COLO829 (cell line): ENCODE results near the gene RBP4.
"Not testable (repeated sequence)": the region's sequence is repeated elsewhere in the genome, so short reads cannot be mapped to it uniquely, and the experiment has no call there.

Experiments used
- DNase-seq: peaks from one replicate; pipeline ENCODE4 v3.0.0; 2012; ENCODE audit warnings: low spot score

The RBP4 gene

DNA sequence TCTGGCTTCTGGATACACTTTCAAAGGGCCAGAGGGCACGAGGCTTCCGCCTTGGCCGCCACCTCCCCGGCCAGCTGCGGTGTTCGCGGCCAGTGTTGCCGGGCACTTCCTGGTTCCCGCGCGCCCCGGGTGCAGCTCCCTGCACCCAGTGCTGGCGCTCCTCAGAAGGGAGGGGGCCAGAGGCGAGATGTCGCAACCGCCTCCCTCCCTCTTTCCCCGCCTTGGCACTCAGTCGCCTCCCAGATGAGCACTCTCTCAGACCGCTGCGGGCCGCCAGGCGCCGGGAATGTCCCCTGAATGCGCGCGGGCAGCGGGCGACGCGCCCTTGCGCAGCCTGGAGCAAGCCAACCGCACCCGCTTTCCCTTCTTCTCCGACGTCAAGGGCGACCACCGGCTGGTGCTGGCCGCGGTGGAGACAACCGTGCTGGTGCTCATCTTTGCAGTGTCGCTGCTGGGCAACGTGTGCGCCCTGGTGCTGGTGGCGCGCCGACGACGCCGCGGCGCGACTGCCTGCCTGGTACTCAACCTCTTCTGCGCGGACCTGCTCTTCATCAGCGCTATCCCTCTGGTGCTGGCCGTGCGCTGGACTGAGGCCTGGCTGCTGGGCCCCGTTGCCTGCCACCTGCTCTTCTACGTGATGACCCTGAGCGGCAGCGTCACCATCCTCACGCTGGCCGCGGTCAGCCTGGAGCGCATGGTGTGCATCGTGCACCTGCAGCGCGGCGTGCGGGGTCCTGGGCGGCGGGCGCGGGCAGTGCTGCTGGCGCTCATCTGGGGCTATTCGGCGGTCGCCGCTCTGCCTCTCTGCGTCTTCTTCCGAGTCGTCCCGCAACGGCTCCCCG, 34.4 kb downstream of the RBP4 start, which contains the start of gene FFAR4:
Gene FFAR4, plus strand, starts transcription at position 231 of the 842 bp plus-strand sequence. Its CDS starts 56 bp downstream, at position 287.
- DNase-seq: no peak

GRCh38 chr10:93565446-93565845, 35.6 kb downstream of the RBP4 start:
- no peak for DNase-seq

DNA sequence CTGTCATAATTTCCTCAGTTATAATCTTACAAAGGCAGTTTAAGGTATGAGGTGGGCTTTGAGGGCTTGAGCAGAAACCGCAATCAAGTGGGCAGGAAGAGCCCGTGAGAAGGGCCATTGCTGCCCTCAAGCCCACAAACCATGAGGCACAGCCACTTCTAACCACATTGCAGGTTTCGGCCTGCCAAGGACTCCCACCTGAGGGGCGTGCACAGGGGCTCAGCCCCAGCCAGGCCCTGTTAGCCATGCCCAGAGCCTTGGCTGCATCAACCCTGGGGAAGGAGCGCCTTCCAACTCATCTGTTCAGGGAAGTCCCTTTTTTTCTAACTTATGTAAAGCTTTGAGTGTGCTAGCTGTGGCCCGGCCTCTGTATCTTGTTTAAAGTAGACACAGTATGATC, 40.5 kb downstream of the RBP4 start:
- no peak for DNase-seq

GRCh38 chr10:93559490-93559889, 41.5 kb downstream of the RBP4 start:
- no peak for DNase-seq

DNA sequence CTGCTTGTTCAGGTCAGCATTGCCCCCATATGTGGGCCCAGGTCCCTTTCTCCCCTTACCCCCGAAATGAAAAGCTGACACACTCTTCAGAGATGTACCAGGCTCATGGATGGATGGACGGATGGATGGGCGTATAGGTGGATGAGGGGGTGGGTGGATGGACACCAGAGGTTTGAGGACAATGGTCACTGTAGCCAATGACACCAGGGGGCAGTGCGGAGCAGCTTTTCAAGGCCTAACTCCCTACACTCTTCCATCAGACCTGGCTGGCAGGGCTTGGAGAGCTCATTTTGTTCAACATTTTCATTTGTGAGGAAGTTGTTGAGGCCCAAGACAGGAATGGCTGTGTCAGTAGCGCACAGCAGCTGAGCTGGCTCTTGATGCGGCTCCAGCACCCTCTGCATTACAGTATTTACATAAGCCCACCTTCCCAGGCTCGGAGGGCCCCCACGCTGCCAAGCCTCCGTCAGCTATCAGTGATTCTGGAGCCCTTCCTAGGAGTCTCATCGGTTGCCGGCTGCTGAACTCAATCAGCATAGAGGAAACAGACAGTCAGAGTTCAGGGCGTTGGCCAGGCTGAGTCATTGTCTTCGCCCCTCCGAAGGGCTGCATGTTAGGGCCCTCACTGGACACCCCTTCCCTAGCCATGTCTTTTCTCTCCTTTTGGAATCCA, 46.1 kb downstream of the RBP4 start:
- DNase-seq: peak; percentile 42

GRCh38 chr10:93554316-93554663, 46.7 kb downstream of the RBP4 start:
- DNase-seq: no peak

DNA sequence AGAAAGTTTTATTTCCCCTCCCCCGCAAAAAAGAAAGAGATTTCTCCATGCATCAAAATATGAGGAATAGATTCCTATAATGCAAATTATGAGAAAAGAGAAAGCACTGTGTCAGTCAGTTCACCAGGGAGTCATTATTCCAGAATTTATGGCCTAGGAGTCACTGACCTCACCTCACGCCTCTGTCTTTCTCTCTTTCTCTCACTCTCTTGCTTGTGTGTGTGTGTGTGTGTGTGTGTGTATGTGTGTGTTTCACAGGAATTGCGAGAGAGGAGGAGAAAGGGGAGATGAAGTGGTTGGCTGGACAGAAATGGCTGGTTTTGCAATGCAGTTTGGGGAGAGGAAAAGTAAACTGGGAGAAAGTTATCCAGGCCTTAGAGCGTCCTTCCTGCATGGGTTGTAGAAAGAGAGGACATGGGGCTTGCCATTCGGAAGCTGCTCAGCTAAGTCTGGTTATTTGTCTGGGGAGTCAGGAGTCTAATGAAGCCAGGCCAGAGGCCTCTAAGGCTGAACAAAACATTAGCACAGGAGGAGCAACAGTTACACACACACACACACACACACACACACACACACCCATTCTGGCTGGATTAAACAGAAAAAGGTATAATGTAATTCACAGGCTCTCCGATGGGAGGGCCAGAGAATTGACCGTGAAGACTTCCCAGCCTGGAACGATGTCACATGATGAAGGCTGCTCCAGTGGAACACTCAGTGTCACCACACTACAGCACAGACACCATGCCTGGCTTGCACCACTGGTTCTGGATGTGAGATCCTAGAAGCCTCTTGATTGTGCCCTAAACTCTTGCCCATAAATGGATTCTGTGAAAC, 47.3 kb downstream of the RBP4 start:
- DNase-seq: no peak

- DNase-seq: no peak
Measured at GRCh38 chr10:93552780-93553179, 48.3 kb downstream of the RBP4 start.

DNA sequence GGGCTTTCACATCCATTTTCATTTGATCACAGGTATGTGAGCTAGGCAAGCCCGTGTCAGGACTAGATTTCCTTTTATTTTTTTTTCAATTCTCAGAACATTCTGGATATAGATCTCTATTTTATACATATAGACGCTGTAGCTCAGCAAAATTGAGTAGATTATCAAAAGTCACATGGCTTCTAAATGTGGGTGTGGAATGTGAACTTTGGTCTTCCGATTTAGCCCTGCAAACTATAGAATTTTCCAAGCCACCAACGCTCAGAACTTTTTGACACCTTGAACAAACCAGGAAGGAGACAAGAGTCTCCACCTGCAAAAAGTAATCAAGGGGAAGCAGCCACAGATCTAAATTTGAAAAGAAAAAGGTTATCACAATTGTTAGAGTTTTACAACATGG, 50.4 kb downstream of the RBP4 start:
- DNase-seq: no peak

DNA sequence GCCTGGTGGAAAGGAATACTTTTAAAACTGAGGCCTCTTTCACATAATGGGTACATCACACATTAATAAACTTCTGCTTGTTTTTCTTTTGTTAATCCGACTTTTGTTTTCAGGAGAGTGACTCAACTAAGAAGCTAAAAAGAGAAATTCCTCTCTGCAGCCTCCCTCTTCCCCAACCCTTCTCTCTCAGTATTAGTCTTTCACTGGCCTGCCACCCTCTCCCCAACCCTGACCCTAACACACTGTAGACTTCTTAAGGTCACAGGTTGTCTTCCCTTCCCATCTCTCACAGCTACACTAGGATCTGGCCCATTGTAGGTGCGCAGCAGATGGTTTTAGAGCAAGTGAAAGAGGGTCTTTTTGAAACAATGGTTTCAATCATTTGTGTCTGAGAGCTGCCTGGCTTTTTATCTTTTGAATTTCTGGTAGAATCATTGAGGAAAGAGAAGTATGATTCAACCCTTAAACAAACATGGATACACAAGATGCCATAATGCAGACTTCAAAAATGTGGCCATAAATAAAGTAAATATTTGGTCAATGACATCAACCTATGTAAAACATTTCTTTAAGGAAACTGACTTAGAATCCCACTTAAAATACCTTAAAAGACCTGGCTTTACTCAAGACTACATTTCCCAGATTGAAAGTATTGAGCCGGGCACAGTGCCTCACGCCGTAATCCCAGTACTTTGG, 52.5 kb downstream of the RBP4 start:
- no peak for DNase-seq

DNA sequence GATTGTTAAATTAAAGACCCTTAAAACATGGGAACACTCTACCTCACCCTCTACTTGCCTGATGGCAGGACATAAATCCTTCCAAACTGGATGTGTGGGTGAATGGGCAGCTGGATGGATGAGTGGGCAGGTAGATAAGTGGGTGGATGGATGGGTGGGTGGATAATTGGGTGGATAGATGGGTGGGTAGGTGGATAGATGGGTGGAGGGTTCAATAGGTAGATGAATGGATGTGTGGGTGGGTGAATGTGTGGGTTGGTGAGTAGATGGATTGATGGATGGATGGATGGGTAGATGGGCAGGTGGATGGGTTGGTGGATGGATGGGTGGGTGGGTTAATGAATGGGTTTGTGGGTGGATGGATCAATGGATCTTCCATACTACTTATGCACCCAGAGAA, 53.5 kb downstream of the RBP4 start:
- DNase-seq: no peak

- not testable (repeated sequence) for DNase-seq
Measured at GRCh38 chr10:93546995-93547394, 54.0 kb downstream of the RBP4 start.

GRCh38 chr10:93542358-93542791, 58.7 kb downstream of the RBP4 start:
- no peak for DNase-seq
